Kidney (tissue), 14 donors: ENCODE results near the gene LMF2. TPM values are rescaled to one million over a fixed set of nuclear protein-coding genes. Genes with fewer than 3 reads are reported as not detected.

Experiments used
- DNase-seq, 5 donors: peaks; one replicate each; pipeline ENCODE4 v3.0.0-alpha.2; 2013 to 2020
- FAIRE-seq: peaks from 2 replicates; lab custom pipeline; 2012; peaks lifted over from hg19 to GRCh38; lab: Jason Lieb, UNC
- H3K27ac ChIP-seq, 2 donors: one replicate each; pipeline ENCODE4 v1.7.0; 2013; ENCODE audit warnings: low read depth in 2 of 2, low read length in 2 of 2, inconsistent platforms in 1 of 2
- H3K27me3 ChIP-seq: one replicate; pipeline ENCODE4 v1.7.1; 2013; ENCODE audit warnings: low read length, inconsistent platforms; ENCODE audit not compliant: control insufficient read depth, insufficient read depth
- H3K36me3 ChIP-seq, 3 donors: one replicate each; pipeline versions ENCODE4 v1.7.0 to v1.7.1; 2013; ENCODE audit warnings: low read length in 3 of 3, control low read depth in 1 of 3, inconsistent platforms in 1 of 3; ENCODE audit not compliant: insufficient read depth in 3 of 3, control insufficient read depth in 2 of 3
- H3K4me1 ChIP-seq, 3 donors: one replicate each; pipeline versions ENCODE4 v1.7.0 to v1.7.1; 2013; ENCODE audit warnings: low read length in 3 of 3, inconsistent platforms in 1 of 3, low read depth in 1 of 3; ENCODE audit not compliant: control insufficient read depth in 2 of 3, insufficient read depth in 2 of 3
- H3K4me3 ChIP-seq, 3 donors: one replicate each; pipeline versions ENCODE4 v1.7.0 to v1.8.1; 2013; ENCODE audit warnings: low read length in 3 of 3, control low read depth in 1 of 3, inconsistent platforms in 1 of 3
- H3K9ac ChIP-seq, 3 donors: one replicate each; pipeline versions ENCODE4 v1.7.0 to v1.7.1; 2013; ENCODE audit warnings: low read length in 3 of 3, control low read depth in 1 of 3, inconsistent platforms in 1 of 3
- H3K9me3 ChIP-seq, 3 donors: one replicate each; pipeline versions ENCODE4 v1.7.0 to v1.7.1; 2013; ENCODE audit warnings: low read length in 3 of 3, control low read depth in 1 of 3, inconsistent platforms in 1 of 3; ENCODE audit not compliant: control insufficient read depth in 2 of 3, insufficient read depth in 1 of 3
- CTCF ChIP-seq: IDR thresholded peaks from 3 replicates; pipeline ENCODE4 v1.5.1; 2012; ENCODE audit warnings: mild to moderate bottlenecking, moderate library complexity, borderline replicate concordance; ENCODE audit not compliant: insufficient read depth; ENCODE audit errors: extremely low read depth
- intact Hi-C: fragments of 100-400 bp; cut with DNase I; formaldehyde crosslinking; loops from one replicate; pipeline ENCODE4 v1.11.1; 2022
- polyA plus RNA-seq: library from polyadenylated mRNA; stranded (reverse); fragments of 350-450 nt; fragmentation: Illumina TruSeq; extraction: RNeasy Lipid Tissue Mini Kit (QIAGEN cat#74804); gene quantifications from one replicate; pipeline ENCODE4 v1.2.3, GENCODE V29; 2014; ENCODE audit warnings: low read depth, low replicate concordance; ENCODE audit not compliant: insufficient read depth
- total RNA-seq: library from RNA; stranded (reverse); fragmentation: NEBNext Ultra II Directional; extraction: Animal tissue kit (Norgen Biotek cat#: 25700); gene quantifications from one replicate; pipeline ENCODE4 v1.2.1, GENCODE V29; 2021
- donor health status: control.
- donor health status: control.
- donor health status: control.
- donor health status: control.
- donor health status: control.
- donor health status: DM: yes; HTN: yes; CAD: no.
- donor health status: Normal renal cell carcinoma (clear cell type).

LMF2 gene
- total and polyA plus RNA-seq, 2 donors from 2014 or later = 41.7 to 77.9 TPM

- FAIRE-seq (no peak), DNase-seq (no peak)
- Histone ChIP-seq H3K9ac (peak overlapping the region; percentile 62 to 74 (median 66)), H3K9me3 (no peaks in the 10 kb centered on the region), H3K27me3 (no peaks in the 10 kb centered on the region), H3K36me3 (peaks cover 0 to 10% (median 0%) of the 10 kb centered on the region in 3 donors), H3K27ac (peak overlapping the region; percentile 29 to 85), H3K4me1 (peaks cover 2 to 13% (median 13%) of the 10 kb centered on the region in 3 donors), H3K4me3 (peak overlapping the region; percentile 73 to 83 (median 78))
- TF ChIP-seq CTCF = no peak
- intact Hi-C loops = no loop called here
Measured at GRCh38 chr22:50506611-50507420, 686 bp downstream of the LMF2 start.

- intact Hi-C loops = no loop called here
- no peak for TF ChIP-seq CTCF
- Histone ChIP-seq H3K27me3 (no peaks in the 10 kb centered on the region), H3K36me3 (peaks cover 0 to 10% (median 0%) of the 10 kb centered on the region in 3 donors), H3K4me3 (peak overlapping the region in 1 of 3 donors; percentile 83), H3K4me1 (peaks cover 2 to 13% (median 13%) of the 10 kb centered on the region in 3 donors), H3K9ac (peak overlapping the region in 1 of 3 donors; percentile 74), H3K9me3 (no peaks in the 10 kb centered on the region), H3K27ac (no peak overlapping the region)
- FAIRE-seq (no peak), DNase-seq (peak in 2 of 5 donors; percentile 82 to 85)
Measured at GRCh38 chr22:50505776-50506610, 1.5 kb downstream of the LMF2 start.

- Histone ChIP-seq H3K9ac (no peak overlapping the region), H3K36me3 (peaks cover 0 to 6% (median 0%) of the 10 kb centered on the region in 3 donors), H3K9me3 (no peaks in the 10 kb centered on the region), H3K4me3 (no peak overlapping the region), H3K27ac (no peak overlapping the region), H3K4me1 (peaks cover 2 to 13% (median 13%) of the 10 kb centered on the region in 3 donors), H3K27me3 (no peaks in the 10 kb centered on the region)
- no peak for TF ChIP-seq CTCF
- FAIRE-seq (no peak), DNase-seq (peak in 1 of 5 donors; percentile 76)
- intact Hi-C loops = no loop called here
Measured at GRCh38 chr22:50505276-50505775, 2.2 kb downstream of the LMF2 start.
